GM21515 (cell line): ENCODE data around the gene IGF1R.

Experiments used
- ATAC-seq: cut with Tn5 transposase; IDR thresholded peaks from one replicate; pipeline ENCODE4 v1.9.1; 2021; ENCODE audit not compliant: unreplicated experiment

Gene IGF1R

DNA sequence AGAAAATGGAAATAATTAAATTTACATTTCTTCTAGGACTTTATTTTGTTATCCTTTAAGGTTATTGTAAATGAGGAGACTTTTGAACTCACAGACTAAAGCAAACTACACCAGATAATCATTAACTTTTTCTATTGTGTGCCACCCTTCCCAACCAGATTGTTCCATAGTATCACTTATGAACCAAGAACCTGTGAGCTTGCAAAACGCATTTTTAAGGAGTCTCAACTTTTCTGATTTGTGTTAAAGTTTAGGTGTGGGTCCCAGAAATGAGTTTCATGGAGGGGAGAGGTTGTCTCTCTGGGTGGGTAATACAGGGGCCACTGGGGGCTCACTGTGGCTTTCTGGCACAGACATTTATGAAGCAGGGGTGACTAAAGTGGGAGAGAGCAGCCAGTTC, 75.7 kb downstream of the IGF1R start:
- ATAC-seq = no peak

DNA sequence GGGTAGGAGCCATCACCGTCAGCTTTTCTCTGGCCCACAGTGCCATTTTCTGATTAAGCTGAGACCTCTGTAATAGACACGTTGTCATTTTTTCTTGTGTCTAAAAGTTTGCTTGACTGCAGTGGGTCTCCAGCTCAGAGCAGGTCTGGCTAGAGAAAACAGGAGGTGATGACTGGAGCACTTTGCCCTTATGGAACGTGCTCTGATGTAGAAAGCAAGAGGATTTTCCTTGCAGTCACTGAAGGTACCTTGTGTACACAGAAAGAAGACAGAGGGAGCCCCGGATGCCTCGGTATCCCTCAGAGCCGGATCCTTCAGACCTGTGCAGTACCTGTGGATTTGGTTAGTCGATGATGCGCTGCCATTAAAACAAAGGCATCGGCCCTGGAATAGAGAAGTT, 76.2 kb downstream of the IGF1R start:
- ATAC-seq = no peak

DNA sequence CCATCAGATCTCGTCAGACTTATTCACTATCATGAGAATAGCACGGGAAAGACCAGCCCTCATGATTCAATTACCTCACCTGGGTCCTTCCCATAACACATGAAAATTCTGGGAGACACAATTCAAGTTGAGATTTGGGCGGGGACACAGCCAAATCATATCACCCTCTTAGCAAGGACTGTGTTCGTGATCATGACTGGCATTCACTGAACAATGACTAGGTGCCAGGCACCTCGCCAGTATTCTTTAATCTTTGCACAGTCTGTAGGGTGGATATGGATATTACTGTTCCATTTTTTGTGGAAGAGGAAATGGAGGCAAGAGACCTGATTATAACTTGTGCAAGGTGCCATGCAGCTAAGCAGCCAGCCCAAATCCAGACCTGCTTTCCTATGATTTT, 77.5 kb downstream of the IGF1R start:
- ATAC-seq = no peak

DNA sequence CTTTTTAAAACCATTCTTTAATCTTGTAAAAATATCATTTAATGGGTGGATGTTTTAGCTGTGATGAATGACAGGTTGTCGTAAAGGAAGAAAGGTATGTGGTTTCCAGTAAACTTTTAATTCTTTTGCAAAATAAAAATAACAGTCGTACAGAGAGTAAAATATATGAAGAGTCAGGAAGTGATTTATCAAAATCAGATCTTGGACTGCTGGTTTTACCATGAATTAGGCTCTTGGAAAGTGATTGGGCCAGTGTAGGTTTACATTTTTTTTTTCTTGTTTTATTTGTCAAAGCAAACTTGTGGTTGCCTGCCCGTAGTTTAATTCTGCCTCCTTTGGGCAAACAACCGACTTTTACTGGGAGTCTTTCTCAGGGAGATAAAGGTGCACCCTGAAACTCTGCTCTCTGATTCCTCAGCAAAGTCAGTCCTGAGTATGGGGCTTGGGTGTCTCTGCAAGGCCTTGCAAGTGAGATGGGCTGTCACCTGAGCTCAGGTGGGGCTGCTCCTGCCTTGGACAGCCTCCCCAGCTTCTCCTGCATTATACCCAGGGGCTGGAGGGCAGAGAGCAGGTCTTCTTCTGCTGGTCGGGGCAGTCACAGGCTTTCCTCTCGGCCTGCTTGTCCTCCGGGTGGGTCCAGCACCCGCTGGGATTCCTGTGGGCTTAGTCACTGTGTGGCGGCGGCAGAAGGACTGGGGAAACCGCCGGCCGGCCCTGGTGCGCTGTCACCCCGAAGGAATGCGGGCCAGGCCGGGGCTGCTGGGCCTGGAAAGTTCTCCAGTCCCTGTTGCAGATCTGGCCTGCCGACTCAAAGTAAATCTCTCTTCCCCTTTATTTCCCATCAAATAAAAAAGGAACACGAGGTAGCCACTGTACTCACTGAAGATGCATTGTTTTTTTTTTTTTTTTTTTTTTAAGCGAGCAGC, 79.0 kb downstream of the IGF1R start:
- no peak for ATAC-seq

DNA sequence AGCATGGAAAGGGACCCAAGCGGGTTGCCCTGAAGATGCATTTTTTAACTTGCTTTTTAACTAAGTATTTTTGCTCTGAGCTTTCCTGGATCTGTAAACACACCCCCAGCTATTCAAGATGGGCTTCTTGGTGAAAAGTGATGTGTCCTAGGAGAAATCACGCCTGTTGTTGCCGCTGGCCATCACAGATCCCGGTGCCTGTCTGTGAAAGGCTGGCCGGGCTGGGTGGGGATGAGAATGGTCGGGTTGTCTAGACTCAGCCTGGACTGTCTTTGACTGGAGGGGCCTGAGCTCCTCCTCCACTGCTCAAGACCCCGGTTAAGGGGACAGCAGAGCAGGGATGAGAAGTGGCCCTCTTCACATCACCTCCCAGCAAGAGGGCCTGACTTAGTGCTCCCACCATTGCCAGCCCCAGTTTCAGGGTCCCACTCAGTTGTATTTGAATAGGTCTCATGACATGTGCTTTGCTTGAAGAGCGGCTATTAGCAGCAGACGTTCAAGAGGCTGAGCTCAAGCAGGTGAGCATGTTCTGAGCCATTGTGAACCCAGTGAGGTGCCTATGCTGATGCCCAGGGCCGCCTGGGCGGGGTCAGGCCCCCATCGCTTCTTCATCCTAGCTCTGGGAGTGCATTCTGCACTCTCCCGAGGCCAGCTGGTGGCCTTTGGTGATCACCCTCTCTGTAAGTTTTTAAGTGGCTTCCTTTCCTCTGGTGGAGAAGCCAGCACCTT, 79.9 kb downstream of the IGF1R start:
- no peak for ATAC-seq

DNA sequence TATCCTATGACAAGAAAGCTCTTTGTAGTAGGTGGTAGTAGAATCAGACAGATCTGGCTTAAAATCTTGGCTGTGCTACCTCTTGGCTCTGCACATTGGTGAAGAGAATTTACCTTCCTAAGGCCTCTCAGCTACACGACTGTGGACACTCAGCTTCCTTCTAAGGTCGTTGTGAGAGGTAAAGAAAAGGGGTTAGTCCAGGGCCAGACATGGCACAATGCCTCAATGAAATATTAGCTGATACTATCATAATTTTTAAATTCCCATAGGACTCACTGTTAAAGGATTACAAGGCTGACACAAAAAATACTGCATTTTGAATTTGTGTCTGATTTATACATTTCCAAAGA, 80.4 kb downstream of the IGF1R start:
- no peak for ATAC-seq

DNA sequence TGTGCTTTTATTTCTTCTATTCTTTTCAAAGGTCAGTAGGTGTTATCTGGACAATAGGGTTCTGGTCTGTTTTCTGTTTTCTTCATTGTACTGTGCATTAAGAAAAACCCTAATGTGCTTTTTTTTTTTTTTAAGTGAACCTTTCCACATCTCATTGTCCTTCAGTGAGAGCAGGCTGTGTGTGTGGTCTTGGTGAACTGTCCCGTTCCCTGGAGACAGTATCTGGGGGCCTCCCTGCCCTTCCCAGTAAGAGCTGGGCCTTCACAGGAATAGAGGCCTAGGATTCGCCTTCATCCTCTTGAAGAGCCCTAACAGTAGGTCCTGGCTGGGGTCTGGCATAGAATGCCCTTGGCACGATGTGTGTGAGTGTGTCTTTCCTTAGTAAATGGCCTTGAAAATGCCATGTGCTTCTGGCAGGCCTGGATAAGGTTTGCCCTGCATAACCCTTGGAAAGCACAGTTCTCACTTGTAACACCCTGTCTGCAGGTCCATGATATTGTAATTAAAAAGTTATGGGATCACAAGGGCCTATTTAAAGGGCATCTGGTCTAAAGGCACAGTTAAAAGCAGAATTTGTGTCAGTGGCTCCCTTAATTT, 81.2 kb downstream of the IGF1R start:
- no peak for ATAC-seq

DNA sequence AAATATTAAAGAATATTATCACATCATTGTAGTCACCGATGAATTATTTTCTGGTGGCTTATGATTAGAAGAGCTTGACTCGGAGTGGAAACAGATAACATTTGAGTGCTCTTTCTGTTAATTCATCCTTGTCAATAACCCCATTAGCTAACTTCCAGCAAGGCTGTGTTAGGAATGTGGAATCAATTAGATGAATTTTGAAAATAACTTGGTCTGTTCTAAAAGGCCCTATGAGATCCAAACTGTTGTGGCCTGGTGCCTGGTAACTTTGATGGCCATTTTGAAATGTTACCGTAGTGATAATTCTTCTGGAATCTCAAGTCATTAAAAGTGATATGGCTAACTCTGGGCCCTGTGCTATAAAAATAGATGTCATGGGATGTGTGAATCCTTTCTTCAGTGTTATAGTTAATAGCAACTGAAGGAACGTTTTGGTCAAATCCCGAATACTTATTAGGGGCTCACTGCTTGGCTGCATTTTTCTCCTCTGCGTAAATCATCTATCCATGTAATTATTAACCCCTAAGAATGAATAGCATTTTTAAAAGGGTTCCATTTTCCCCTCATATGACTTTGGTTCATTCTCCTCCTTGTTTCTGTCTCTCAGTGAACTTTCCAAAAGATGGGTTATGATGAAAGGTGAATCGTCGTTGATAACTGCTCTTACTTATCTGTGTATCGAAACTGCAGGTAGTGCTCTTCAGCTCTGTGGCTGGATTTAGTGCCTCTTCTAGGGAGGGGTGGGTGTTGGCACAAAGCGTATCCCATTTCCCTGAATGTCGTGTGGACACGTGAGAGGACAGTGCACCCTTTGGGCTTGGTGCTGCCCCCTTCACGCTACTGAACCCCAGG, 82.7 kb downstream of the IGF1R start:
- ATAC-seq = no peak

DNA sequence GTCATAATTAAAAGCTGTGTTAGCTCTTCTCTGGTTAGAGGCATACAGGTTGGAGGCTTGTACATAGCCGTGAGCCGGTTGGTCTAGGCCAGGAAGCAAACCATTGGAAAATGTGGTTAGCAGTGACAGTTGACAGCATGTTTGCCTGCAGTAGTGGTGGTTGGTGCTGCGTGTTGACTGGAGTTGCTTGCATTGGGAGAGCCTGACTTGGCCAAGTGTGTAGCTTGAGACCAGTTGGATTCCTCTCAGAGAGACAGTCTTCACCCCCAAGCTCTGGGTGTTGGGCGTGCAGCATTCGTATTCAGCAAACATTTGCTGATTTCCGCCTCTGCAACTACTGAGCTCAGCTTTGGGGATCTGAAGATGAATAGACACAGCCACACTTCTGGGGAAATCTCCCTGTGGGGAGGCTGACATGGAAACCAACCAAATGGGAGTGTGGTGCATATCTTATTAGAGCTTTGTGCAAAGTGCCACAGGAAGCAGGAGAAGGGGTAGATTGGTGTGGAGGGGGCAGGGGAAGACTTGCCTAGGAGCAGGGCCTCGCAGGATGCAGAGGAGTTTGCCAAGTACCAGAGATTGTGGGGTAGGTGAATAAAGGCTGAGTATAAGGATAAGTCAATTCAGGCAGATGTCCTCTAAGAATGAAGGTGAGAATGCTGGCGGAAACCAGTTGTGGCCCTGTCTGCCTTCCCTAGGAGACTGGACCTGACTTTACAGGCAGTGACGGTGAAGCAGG, 83.5 kb downstream of the IGF1R start:
- ATAC-seq = no peak

DNA sequence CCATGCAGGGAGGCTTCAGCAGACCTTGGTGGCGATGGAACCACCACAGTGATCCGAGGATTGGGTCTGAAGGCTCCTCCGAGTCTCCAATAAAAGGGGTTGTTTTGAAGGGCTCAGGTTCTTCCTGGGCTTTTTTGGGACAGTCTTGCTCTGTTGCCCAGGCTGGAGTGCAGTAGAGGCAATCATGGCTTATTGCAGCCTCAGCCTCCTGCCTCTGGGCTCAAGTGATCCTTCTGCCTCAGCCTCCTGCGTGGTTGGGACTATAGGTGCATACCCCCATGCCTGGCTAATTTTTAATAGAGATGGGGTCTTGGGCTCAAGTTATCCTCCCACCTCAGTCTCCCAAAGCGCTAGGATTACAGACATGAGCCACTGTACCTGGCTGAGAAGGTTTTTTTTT, 84.8 kb downstream of the IGF1R start:
- no peak for ATAC-seq

DNA sequence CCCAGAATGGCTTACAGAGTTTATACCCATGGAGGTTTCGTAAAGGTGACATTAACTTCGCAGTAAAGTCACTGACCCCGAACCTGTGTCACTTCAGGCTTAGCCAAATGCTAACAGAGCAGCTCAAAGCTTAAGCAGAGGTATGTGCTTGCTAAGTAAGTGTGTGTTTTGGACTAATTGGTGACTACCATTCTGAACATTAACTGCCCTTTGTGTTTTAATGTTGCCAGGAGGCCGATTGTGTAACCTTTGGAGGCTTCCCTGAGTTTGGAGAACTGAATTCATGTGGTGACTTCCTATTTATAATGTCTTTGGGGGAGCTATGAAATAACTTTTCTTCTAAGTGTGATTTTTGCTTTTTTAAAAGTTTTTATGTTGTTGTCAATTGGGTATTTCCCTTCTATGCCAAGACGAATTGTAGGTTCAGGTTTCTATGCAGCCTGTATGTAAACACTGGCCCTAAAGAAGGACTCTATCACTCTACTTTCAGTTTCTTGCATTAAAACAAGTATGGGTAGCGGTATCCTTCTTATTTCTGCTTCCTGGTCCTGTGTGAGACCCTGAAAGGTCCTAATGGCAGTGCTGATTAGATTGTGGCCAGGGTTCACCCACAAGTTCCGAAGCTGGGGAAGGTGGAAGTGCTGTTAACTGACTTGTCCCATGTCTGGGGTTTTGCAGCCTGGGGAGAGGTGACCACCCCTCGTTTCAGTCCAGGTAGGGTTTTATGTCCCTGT, 86.3 kb downstream of the IGF1R start:
- no peak for ATAC-seq

DNA sequence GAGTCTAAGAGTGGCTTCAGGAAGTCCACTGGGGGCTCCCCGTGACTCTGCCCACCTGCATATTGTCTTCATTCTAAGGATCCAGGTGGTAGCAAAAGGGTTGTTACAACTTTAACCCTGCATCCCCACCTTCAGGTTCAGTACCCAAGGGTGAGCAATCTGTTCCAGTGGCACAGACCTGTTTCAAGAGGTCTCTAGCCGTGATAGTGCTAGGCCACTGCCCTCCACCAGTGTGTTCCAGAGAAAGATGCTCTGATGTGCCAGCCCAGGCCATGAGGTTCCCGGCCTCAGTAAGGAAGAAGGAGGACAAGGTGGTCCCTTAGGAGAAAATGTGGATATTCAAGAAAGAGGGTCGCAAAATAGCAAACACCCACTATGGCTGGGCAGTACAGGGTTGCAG, 87.0 kb downstream of the IGF1R start:
- no peak for ATAC-seq

DNA sequence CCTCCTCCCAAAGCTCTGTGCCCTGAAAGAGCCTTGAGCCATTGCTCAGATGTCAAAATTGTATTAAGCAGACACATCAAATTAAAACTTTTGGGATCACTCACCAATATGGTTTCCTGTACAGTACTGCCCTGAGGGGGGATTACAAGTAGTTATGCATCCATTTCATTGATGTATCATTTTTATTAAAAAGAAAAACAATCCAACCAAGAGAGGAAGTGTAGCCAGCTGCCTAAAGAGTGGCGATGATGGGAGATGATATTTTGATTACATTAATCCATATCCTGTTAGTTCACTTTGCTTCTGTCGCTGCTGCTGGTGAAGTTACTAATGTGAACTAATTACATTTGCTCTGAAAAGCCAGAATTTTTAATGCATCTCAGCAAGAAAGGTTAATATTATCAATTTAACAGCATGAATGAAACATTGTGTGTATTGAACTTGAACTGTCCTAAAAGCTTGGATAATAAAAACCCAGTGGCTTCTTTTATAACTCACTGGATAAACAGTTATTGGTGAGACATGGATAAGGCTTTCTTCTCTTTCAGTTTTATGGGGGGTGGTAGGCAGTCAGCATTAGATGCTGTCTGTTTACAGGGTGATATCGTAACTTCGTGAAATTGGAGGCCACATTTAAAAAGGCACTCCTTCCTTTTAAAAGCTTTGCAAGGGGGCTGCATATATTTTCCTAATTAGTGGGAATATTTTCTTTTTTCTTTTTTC, 87.7 kb downstream of the IGF1R start:
- ATAC-seq = no peak

DNA sequence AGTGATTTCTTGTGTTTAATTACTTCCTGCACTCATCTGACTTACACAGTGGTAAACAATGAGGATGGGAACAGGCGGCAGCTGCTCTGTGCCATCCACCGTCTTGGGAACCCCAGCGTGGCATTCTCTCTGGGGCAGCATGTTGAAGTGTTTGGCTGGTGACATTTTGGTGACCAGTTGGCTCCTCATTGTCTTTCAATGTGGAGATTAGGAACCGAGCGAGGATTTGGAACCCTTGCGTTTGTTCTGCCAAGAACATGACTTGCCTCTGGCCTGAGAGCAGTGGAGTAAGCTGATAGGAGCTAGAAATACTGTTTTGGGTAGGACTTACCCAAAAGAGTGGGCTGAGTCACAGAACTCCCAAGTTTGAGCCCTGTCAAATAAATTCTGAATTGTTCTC, 88.8 kb downstream of the IGF1R start:
- no peak for ATAC-seq

DNA sequence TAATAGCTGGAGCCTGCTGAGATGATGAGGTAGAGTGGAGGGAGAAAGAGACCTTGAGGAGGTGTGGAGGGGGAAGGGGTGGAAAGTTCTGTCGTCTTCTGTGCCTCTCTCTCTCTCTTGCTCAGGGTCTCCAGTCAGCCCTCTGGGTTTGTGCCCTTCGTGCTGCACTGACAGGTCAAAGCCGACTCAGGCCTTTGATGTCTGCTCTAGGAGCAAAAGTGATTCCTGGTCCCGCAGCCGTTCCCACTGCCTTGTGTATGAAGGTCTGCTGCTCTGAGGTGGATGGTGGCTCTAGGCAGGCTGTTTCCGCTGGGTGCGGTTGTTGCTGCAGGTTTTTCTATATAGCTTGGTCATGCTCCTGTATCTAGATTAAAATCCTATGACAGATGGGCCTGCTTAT, 89.4 kb downstream of the IGF1R start:
- ATAC-seq = no peak

DNA sequence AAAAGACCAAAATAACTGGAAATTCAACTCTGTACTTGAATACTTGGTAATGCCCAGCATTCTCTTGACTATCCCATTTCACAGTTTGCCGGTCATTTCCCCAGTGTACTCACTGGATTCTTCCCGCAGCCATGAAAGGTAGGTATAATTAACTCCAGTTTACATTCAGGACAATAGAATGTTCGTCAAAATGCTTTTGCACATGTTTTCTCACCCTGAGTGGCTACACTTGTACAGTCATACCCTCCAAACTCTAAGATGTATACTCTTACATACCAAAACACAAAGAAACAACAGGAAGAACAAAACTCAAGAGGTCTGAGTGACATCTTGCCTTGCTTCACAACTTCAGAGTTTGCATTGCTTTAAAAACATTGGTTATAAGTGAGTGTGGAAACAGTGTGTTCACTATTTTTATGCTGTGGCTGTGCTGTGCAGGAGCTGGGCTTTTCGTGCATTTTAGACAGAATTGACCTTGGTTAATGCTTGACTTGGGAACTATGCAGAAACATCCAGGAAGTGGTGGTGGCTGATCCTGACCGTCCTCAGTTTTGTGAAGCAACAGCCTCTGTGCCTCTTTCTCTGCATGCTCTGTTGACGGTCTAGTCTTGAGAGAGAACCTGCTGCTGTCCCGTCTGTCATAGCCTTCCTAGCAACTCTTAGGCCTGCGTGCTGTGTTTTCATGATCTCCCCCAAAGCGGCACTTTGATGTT, 90.5 kb downstream of the IGF1R start:
- no peak for ATAC-seq

DNA sequence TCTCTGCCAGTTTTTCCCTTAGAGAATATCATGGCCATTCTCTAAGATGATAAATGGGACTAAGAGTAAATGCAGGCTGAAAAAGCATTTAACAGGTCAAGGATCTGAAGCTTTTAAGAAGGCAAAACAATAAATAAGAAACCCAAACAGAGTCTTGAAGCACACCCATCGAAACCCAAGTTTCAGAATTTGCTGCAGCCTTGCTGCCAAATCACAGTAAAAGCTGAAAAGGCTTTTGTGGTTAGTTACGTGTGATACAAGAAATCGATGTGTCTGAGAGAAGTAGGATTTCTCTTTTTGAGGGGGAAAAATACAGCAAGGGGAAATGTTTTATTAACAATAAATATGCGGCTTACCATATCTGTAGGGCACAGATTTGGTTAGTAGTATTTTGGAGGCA, 92.0 kb downstream of the IGF1R start:
- no peak for ATAC-seq

DNA sequence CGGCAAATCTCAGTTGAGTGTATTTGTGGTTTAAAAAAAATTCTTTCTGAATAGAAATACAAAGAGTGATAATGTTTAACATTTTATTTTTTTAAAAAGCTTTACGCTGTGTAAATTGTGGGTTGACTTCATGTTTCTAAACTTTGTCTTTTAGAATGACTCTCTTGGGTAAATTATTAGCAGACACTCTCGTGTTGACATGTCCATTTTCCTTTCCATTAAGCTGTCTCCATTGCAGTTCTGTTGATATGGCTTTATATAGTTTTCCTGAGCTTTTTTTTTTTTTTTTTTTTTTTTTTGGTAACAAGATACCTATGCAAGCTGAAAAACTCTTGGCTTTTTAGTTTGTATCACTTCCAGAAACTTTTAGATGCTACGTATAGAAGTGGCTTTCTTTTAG, 92.6 kb downstream of the IGF1R start:
- no peak for ATAC-seq

DNA sequence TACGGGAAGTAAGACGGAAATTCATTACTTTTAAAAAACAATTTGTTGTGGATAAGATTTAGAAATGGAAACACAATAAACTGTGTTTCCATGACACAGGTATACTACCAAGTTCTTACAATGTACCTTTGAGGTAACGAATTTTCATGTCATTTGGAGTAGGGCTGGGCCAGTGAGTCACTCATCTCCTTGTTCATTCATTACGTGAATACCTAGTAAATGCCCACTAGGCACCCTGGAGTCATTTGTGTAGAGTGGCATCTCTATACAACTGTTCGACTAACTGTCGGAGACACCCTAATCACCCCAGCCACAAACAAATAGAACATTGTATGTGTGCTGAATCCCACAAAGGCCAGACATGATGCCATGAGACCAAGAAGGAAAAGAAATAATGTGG, 94.8 kb downstream of the IGF1R start:
- ATAC-seq = no peak
